Measurements from ENCODE around the gene PALD1.
"Not testable (repeated sequence)": the region's sequence is repeated elsewhere in the genome, so short reads cannot be mapped to it uniquely, and the experiment has no call there.

The PALD1 gene

DNA sequence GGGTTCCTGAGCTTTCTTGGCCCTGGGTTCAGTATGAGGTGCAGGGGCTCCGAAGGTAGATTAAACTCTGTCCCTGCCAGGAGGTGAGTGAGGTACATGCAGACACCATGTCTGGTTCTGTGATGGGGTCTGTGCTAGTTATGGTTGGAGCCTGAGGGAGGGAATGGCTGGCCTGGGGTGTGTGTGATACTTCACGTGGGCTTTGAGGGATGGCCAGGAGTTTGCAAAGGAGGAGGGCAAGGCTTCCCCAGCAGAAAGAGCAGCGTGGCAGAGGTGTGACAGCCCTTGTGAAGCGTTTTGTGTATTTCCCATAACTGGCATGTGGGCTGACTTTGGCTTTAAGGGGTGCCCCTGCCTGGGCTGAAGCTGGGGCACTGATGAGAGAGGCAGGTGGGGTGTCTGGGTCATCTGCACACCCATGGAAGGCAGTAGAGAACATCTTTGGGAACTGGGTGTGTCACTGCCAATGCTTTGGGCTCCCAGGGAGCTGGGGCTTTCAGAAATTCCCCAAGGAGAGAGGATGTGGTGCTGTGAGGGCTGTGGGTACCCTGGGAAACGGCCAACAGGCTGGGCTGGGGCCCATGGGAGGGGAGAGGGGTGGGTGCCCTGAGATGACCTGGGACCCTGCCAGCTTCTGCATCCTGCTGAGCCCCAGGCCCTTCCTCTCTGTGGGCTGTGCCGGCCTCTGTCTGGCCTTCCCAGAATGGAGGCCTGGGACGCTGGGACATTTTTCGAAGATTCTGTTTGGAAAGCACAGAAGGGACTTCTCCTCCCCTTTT, 4.6 kb downstream of the PALD1 start:
- DNase-seq (ENCODE audit: low spot score): no peak

DNA sequence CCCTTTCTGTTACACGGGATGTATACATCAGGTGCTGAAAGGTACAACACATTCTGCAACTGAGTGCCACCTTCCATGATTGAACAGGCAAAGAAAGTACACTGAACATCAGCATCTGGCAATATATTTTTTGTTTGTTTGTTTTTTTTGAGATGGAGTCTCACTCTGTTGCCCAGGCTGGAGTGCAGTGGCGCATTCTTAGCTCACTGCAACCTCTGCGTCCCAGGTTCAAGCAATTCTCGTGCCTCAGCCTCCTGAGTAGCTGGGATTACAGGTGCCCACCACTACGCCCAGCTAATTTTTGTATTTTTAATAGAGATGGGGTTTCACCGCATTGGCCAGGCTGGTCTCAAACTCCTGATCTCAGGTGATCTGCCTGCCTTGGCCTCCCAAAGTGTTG, 5.3 kb downstream of the PALD1 start:
- DNase-seq (ENCODE audit: low spot score): not testable (repeated sequence)

DNA sequence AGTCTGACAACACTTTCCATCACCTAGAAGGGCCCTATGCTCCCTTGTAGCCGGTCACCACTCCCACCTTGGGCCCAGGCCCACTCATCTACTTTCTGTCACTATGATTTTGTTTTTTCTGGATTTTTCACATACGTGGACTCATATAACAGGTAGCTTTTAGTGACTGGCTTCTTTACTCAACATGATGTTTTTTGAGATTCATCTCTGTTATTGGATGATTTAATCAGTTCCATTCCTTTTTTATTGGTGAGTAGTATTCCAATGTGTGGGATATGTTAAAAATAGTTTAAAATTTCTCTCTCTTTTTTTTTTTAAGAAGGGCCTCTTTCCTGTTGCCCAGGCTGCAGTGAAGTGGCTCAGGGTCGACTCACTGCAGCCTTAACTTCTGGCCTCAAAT, 9.3 kb downstream of the PALD1 start:
- DNase-seq (ENCODE audit: low spot score): no peak

DNA sequence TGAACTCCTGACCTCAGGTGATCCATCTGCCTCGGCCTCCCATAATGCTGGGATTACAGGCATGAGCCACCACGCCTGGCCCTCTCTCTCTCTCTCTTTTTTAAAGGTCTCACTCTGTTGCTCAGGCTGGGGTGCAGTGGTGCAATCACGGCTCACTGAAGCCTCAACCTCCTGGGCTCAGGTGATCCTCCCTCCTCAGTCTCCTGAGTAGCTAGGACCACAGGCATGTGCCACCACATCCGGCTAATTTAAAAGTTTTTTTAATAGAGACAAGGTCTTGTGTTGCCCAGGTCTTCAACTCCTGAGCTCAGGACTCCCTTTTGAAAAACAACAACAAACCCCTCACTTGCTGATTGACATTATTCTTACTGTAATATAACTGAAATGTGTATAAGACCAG, 11.6 kb downstream of the PALD1 start:
- no peak for DNase-seq (ENCODE audit: low spot score)

DNA sequence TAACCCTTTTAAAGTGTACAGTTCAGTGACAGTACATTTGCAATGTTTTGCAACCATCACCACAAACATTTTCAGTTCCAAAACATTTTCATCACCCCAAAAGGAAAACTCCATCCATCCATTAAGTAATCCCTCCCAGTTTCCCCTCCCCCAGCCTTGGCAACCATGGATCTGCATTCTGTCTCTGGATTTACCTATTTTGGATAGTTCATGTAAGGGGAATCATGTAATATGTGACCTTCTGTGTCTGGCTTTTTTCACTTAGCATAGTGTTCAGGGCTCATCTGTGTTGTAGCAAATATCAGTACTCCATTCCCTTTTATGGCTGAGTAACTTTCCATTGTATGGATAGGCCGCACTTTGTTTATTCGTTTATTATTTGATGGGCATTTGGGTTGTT, 13.0 kb downstream of the PALD1 start:
- DNase-seq (ENCODE audit: low spot score): no peak

DNA sequence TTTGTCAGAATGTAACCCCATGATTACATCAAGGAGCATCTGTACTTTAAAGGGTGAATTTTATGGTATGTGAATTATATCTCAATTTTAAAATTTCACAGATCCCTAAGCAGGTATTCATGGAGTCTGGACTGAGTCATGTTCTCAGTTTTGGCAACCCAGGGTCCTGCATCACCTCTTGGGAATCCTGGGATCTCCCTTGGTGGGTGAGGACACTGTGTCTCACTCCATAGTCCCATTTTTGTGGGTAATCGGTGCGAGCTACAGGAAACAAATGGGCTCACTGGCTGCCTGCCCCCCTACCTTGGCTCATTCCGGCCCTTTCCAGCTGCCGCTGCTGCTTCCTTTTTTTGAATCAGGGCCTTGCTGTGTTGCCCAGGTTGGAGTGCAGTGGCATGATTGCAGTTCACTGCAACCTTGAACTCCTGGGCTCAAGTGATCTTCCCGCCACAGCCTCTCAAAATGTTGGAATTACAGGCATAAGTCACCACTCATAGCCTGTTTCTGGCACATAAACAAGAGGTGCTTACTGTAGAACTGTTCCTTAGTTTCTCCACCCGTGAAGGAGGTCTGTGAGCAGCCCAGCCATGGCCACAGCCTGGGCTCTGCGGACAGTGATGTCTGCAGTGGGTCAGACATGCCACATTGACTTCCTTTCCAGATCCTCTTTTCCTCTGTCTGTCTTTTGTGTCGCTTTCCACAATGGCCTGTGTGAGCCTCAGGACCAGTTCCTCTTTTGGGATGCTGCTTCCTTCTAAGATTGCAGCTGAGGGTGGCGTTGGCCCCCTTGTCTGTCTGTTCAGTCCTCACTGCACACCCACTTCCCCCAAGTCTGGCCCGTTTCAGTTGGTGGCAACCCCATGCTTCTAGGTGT, 14.5 kb downstream of the PALD1 start:
- no peak for DNase-seq (ENCODE audit: low spot score)

DNA sequence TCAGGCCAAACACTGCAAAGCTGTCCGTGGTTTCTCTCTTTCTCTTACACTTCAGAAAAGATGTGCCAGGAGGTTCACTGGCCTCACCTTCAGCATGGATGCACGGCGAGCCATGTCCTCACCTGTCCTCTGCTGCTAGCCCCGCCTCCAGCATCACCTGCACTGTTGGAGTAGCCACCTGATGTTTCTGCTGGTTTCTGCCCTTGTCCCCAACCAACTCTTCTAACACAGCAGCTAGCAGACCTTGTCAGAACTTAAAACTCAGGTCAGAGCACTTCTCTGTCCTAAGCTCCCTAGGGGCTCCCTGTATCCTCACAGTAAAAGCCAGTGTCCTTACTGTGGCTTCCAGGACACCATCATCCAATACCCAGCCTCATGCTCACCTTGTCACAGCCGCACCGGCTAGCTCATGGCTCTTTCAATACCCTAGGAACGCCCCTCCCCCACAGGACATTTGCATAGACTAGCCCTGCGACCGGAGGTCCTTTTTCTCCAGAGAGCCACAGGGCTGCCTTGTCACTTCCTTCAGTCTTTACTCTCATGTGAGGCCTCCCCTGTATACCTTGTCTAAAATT, 15.2 kb downstream of the PALD1 start:
- no peak for DNase-seq (ENCODE audit: low spot score)

DNA sequence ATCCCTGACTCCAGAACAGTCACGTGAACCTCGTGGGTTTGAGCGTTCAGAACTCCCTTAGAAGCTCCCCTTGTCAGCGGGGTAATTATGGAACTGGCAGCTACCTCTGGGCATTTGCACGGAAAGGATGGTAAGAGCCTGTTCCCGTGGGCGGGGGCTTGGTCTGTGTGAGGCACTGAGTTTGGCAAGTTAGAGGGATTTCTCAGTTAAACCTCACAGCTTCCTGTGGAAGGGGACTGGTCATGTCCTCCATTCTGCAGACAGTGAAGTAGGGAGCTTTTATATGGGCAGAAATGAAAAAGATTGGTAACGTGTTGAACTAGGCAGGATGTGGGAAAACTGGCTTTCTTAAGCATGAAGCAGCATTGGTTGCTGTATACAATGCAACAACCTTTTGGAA, 16.0 kb downstream of the PALD1 start:
- DNase-seq (ENCODE audit: low spot score): no peak

DNA sequence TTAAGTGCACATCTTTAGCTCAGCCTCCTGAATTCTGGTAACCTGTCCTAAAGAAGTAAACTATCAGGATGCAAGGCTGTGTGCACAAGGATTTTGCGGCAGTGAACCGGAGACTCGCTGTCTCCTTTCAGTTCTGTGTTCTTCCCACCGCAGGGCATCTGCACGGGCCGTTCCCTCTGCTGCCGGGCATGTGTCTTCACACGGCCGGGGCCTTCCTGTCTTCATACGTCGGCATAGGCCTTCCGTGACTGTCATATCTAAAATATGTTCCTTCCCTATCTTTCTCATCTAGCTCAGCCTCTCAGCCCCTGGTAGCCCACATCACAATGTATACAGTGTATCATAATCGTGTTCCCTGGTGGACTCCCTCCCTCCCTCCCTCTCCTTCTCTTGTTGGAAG, 16.4 kb downstream of the PALD1 start:
- DNase-seq (ENCODE audit: low spot score): no peak

DNA sequence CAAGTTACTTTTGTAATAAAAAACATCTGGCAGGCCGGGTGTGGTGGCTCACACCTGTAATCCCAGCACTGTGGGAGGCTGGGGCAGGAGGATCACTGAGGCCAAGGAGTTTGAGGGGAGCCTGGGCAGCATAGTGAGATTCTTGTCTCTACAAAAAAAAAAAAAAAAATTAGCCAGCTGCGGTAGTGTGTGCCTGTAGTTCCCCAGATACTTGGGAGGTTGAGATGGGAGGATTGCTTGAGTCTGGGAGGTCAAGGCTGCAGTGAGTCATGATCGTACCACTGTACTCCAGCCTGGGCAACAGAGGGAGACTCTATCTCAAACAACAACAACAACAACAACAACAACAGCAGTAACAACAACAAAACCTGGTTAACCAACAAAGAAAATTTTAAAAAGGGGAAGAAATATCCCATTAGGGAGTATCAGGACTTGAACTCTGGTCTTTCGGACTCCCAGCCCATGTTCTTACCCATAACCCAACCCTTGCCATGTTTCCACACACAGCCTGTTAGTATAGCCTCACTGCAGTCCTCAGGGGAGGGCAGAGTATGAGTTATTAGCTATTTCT, 17.2 kb downstream of the PALD1 start:
- no peak for DNase-seq (ENCODE audit: low spot score)

DNA sequence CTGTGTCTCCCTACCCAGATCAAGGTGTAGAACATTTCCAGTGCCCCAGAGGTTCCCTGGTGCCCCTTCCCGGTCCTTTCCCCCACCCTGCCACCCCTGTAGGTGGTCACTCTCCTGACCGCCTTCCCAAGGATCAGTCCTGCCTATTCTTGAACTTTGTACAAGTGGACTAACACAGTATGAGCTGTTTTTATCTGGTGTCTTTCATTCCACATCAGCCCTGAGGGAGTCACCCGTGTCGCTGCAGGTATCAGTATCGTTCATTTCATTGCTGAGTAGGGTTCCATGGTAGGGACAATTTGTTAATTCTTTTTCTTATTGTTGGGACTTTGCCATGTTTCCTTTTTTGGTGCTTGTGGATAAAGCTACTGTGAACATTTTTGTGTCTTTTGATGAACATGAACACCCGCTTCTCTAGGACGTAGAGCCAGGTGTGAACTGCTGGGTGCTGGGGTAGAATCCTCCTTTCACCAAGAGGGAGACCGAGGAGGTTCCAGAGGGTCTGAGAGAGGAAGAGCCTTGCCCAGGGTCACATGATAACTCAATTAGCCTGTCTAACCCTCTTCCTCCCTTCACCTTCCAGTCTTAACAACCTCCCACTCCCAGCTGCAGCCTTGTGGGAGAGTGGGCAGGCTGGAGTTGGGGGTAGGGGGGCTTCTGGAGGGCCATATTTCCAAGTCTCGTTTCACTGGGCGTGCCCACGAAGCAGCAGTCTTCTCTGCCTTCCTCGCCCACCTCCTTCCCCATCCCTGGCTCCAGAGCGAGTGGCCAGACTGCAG, 18.0 kb downstream of the PALD1 start:
- no peak for DNase-seq (ENCODE audit: low spot score)

DNA sequence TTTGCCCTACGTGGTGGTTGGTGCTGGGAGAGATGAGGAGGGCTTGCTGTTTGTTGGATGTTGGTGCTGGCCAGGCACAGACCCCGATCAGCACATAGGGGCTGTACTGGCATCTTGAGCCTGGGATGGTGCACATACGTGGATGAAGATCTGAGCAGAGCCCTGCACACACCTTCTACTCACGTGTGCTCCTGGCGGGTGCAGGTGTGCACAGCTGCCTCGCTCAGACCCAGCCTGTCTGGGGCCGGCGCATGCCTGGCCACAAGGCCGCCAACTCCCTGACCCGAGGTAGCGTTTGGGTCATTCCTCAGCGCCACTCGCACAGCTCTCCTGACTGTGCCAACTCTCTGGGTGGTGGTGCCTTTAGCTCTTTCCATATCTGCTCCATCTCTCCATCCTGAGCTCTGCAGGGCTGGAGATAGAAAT, 18.6 kb downstream of the PALD1 start:
- no peak for DNase-seq (ENCODE audit: low spot score)

DNA sequence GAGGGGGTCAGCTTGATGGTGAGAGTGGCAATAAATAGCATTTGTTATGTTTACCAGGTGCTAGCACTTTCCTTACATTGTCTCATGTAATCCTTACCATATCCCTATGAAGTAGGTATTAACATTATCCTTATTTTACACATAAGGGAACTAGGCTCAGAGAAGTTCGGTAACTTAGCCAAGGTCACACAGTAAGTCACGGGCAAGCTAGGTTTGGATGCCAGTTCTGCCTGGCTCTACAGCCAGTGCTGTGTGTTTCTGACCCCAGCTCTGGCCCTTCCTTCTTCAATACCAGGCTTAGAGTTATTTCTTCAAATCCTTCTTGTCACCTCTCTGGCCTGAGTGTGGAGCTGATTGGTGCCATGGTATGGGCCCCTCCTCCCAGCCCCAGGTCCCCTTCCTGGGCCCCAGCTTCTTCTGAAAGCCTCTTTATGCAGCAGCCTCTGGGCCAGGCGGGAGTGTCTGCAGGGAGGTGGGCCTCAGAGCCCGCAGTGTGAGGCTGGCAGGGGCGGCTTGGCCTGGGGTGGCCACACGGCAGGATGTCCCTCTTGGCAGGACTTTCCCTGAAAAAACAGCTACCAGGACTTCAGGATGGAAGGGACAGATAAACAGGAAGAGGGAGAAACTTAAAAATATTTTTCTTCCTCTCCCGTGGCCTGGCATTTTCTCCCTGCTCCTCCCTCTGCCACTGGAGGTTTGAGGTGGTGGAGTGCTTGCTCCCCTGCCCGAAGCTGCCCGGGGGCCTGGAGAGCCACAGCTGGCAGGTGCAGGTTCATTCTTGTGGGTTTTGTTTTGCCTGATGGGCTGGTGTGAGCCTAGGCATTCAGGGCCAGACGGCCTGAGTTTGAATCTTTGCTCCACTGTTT, 20.6 kb downstream of the PALD1 start:
- no peak for DNase-seq (ENCODE audit: low spot score)

DNA sequence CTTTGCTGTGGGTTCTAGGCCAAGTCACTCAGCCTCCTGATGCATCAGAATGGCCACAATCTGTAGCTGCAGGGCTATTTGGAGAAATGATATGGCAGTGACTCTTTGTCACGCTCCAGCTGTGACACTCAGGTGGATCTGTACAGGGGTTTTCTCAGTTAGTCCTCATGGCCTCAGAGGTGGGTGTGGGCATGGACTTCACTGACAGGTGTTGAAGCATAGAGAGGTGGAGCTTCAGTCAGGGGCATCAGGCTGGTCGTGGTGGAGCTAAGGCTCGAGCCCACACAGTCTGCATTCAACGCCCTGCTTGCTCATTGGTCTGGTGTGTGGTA, 21.2 kb downstream of the PALD1 start:
- DNase-seq (ENCODE audit: low spot score): no peak

DNA sequence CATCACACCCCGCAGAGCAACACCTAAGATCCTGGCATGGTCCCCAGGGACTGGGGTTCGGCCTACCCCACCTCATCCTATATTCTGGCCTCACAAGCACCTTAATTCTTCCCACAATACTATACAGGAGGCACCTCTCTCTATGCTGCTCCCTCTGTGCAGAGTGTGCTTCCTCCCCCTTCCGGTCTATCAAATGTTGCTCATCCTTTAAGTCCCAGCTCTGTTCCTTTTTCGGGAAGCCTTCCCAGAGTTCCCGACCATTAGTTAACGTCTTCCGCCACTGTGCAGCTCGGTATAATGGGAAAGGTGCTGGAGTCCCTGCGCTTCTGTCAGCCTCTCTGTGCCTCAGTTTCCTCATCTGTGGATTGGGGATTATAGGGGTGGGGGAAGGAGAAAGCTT, 21.8 kb downstream of the PALD1 start:
- no peak for DNase-seq (ENCODE audit: low spot score)

DNA sequence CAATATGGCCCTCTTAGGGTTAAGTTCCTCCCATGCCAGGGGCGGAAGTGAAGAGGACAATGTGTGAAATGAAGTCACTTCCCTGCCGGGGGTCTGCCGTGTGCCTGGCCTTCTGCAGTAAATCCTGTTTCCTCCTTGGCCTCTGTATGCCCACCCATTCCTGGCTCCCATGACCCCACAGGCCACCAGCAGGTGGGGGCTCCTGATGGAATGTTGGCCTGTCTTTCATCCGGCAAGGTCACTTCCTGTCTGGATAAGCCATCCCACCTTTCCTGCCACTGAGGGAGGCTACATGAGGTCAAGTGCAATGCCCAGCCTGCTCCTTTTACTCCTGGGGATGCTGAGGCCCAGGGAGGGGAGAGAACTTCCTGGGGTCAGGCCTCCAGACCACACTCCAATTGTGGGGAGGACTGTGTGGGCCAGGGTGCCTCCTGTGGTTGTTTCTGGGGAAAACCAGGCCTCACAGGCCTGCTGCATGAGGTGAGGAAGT, 22.3 kb downstream of the PALD1 start:
- no peak for DNase-seq (ENCODE audit: low spot score)

DNA sequence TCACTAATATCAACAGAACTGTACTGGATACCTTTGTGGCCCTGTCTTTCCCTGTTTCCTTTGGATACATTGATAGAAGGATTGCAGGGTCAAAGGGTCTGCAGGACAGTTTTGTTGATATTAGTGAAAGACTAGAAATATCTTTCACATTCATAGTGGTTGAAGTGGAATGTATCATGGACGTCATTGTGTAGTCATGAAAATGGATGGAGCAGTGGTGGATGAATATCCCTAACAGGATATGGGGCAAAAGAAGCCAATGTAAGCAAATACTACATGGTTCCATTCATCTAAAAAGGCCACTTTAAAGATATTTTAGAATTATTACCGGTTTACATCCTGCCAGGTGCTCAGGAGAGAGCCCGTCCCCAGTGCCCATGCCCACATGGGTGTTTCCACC, 23.8 kb downstream of the PALD1 start:
- peak; percentile 41 for DNase-seq (ENCODE audit: low spot score)

DNA sequence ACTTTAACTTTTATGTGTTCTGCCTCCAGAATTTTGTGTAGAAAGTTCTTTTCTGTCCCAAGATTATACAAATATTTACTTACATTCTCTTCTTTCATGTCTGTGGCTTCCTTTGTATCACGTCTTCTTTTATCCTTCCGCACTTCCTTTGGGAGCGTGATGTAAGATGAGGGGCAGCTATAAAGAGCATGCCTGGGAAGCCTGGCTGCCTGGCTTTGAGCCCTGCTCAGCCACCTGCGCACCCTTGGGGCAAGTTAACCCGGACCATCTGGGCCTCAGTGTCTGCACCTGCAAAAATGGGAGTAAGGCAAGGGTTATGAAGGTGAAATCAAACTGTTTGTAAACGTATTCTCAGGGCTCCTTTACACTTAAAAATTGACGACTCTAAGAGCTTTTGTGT, 25.2 kb downstream of the PALD1 start:
- DNase-seq (ENCODE audit: low spot score): no peak

DNA sequence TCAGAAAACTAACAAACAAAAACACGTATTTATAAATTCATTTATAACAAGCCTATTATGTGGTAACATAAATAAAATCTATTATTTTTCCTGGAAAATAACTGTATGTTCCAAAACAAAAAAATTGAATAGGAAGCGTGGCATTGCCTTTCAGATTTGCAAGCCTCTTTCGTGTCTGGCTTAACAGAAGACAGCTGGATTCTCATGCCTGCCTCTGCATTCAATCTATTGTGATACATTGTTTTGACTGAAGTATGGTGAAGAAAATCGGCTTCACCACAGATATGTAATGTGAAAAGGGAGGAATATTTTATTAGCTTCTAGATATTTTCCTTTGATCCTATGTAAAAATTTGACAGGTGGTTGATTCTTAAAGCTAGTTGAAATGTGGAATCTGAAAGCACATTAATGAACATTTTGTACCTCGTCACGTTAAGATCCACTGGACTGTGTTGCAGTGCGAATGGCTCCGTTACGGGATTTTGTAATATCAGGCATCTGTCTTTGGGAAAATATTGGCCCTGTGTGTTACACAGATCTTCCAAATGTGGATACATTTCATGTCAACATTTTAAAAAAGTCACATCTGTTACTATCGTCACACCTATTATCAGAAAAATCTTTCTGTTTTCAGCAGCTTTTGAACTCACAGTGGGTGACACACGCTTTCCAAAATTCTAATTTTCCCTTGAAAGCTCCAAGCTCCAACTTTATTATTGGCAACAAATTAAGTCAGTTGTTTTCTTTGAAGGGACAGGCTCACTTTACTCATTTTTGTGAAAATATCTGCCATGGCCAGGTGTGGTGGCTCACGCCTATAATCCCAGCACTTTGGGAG, 26.2 kb downstream of the PALD1 start:
- no peak for DNase-seq (ENCODE audit: low spot score)

DNA sequence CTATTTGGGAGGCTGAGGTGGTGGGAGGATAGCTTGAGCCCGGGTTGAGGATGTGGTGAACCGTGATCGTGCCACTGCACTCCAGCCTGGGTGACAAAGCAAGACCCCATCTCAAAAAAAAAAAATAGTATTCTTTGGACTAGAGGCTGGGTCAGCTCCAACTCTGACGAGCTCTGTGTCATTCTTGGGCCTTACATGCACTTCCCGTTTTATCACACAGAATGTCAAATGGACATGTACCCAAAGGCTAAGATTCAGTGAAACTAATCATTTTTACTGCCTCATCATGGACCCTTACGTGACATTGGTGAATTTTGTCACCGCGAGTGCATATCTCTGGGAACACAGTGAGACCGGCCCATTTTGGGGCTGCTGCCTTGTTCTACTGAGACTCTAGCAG, 27.3 kb downstream of the PALD1 start:
- DNase-seq (ENCODE audit: low spot score): no peak
